B cell (primary cell): ENCODE results near the gene BCAR1.

Experiments
- CTCF ChIP-seq: fragments of 200-600 bp; IDR thresholded peaks from one replicate; pipeline ENCODE4 v1.8.0; 2022; ENCODE audit warnings: antibody characterized with exemption, mild to moderate bottlenecking
- EZH2 ChIP-seq: IDR thresholded peaks from 2 replicates; pipeline ENCODE4 v1.6.1; 2012; ENCODE audit warnings: borderline replicate concordance, low read depth, mild to moderate bottlenecking, moderate library complexity, low read length; ENCODE audit not compliant: insufficient read depth, poor library complexity, severe bottlenecking

- TF ChIP-seq CTCF (no peak), EZH2 (no peak)
These were observed 57.5 kb downstream of the BCAR1 start for GRCh38 chr16:75193730-75194444.
